ES-I3 (cell line): ENCODE data around the gene CHST11.
"Not testable (repeated sequence)": the region's sequence is repeated elsewhere in the genome, so short reads cannot be mapped to it uniquely, and the experiment has no call there.

ENCODE experiments used
- H3K36me3 ChIP-seq: 2 replicates; pipeline ENCODE4 v1.6.1; 2013; ENCODE audit warnings: mild to moderate bottlenecking, low read length, control low read depth, moderate library complexity; ENCODE audit not compliant: insufficient read depth
- H3K4me1 ChIP-seq: 2 replicates; pipeline ENCODE4 v1.6.1; 2013; ENCODE audit warnings: mild to moderate bottlenecking, control low read depth, low read length; ENCODE audit not compliant: insufficient read depth
- H3K9ac ChIP-seq: 2 replicates; pipeline ENCODE4 v1.6.1; 2013; ENCODE audit warnings: low read depth, mild to moderate bottlenecking, low read length, moderate library complexity
- H3K9me3 ChIP-seq: 2 replicates; pipeline ENCODE4 v1.6.1; 2013; ENCODE audit warnings: mild to moderate bottlenecking, low read length, moderate library complexity; ENCODE audit not compliant: control insufficient read depth, insufficient read depth

CHST11 gene

DNA sequence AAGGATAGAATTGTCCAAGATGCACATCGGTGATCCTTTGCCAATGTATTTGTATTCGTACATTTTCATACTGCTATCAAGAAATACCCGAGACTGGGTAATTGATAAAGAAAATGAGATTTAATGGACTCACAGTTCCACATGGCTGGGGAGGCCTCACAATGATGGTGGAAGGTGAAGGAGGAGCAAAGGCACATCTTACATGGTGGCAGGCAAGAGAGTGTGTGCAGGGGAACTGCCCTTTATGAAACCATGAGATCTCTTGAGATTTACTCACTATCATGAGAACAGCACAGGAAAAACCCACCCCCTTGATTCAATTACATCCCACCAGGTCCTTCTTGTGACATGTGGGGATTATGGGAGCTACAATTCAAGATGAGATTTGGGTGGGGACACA is 107.9 kb downstream of the CHST11 start:
- not testable (repeated sequence) for H3K9ac ChIP-seq, H3K36me3 ChIP-seq

DNA sequence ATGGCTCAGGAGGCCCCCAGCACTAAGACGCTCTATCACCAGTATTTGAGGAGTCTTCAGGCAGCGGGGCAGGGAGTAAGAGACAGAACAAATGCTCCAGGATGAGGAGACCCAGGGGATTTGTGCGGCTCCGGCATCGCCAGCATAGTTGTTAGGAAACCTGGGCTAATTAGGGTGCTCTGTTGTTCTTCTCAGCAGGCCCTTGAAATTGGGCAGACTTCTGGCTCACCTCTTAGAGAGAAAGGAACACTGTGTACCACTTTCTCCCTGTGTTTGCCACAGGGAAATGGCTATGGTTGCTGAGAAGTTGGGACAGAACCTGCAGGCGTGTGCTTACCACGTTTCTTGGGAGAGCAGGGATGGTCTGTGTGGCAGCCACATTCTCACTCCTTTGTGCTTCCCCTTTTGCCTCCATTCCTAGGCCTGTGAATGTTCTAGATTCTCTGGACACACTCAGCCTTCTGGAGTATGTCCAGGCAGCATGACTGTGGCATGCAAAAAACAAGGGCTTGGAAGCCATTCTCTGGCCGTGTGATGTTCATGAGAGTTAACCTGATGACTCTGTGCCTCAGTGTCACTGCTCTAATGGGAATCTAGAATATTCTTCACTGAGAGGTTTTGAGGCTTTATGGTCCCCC is 109.0 kb downstream of the CHST11 start:
- H3K9me3 ChIP-seq: no peaks in the 10 kb centered on the region
- H3K36me3 ChIP-seq: no peaks in the 10 kb centered on the region; the same call in 1 of the 2 replicates
- no peak overlapping the region for H3K9ac ChIP-seq
- no peaks in the 10 kb centered on the region for H3K4me1 ChIP-seq

More for the DNA sequence above, 107.9 kb downstream of the CHST11 start:
- H3K4me1 ChIP-seq, H3K9me3 ChIP-seq: not testable (repeated sequence)

DNA sequence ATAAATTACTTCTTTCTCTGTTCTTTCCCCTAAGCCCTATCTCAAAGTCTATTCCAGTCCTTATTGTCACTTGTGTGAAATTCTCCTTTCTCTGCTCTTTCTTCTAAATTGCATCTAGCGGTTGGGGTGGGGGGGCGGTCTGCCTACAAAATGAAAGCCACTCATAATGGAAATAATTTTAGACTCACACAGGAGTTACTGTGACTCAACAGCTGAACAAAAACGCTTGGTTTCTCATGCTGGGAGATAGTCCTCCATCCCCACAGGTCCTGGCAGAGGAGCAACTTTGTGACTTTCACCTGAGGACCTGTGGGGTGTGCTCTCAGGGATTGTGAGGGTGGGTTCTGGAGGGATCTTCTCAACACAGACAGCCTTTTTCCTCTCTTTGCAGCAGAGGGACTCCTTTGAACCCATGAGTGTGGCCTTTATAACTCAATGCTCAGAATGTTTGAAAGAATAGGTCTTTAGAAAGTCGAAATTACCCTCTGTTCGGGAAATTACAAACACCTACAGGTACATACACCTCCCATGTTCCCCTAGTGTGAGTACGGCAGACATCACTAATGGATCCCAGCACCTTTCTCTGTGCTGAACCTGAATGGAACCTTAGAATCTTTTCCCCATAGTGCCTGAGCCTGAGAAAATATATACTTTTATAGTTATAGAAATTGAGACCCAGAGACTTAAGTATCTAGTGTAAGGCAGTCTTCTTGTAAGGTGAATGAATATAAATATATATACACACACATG is 109.7 kb downstream of the CHST11 start:
- Histone ChIP-seq H3K9me3 (no peaks in the 10 kb centered on the region), H3K4me1 (no peaks in the 10 kb centered on the region), H3K36me3 (no peaks in the 10 kb centered on the region; the same call in 1 of the 2 replicates), H3K9ac (no peak overlapping the region)

DNA sequence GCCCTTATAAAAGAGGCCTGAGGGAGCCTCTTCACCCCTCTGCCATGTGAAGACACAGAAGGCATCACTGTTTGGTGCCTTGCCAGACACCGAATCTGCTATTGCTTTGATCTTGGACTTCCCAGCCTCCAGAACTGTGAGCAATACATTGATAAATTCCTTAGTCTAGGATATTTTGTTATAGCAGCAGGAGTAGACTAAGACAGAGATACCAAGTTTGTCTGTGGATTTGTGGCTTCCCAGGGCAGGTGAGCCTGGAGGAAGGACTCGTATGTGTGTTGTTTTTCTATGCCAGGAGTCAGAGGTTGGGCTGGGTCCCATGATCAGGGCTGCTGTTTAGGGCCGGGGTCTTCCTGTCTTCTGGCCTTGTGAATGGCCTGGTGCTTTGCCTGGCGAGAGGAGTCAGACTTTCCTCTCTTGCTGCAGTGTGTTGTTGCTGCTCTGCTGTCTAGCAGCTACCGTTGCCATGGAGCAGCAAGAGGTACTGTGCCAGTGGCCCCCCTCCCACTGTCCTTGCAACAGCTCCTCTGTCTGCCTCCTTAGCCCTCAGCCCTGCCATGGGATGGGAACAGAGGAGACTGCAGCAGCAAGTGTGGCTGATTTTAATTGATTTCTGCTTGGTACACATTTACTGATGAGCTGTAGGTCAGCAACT is 111.2 kb downstream of the CHST11 start:
- Histone ChIP-seq H3K9me3 (no peaks in the 10 kb centered on the region), H3K36me3 (no peaks in the 10 kb centered on the region; the same call in 1 of the 2 replicates), H3K9ac (no peak overlapping the region), H3K4me1 (no peaks in the 10 kb centered on the region)

DNA sequence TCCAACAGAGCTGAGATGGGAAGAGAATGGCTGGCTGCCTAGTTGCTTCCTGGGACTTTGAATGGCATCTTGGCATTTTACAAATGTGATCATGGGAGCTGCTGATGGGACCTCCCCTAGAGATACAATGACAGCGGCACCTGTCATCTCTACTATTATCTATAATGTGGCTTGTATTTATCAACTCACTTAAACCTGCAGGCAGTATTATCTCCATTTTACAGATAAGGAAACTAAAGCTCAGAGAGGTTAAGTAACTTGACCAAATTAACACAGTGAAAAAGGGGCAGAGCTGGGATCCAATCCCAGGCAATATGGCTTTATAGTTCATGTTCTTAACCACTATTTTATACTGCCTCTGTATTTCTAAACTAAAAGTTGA is 111.7 kb downstream of the CHST11 start:
- no peaks in the 10 kb centered on the region for H3K4me1 ChIP-seq
- no peak overlapping the region for H3K9ac ChIP-seq
- no peaks in the 10 kb centered on the region; the same call in 1 of the 2 replicates for H3K36me3 ChIP-seq
- no peaks in the 10 kb centered on the region for H3K9me3 ChIP-seq

DNA sequence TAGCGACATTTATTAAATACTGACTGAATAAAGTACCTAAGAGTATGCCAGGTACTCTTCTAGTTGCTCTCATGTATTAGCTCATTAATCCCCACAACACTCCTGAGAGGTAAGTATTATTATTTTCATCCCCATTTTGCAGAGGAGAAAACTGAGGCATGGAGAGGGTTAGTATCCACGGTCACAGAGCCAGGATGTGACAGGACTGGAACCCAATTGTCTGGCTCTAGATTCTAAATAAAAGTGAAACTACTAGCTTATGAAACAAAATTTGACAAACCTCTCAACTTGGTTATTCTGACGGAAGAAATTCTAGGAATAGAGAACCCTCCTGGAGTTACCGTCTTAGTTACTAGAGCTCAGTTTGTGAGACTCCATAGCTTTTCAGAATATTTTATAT is 112.2 kb downstream of the CHST11 start:
- H3K9ac ChIP-seq: no peak overlapping the region
- H3K36me3 ChIP-seq: no peaks in the 10 kb centered on the region; the same call in 1 of the 2 replicates
- no peaks in the 10 kb centered on the region for H3K4me1 ChIP-seq
- no peaks in the 10 kb centered on the region for H3K9me3 ChIP-seq

DNA sequence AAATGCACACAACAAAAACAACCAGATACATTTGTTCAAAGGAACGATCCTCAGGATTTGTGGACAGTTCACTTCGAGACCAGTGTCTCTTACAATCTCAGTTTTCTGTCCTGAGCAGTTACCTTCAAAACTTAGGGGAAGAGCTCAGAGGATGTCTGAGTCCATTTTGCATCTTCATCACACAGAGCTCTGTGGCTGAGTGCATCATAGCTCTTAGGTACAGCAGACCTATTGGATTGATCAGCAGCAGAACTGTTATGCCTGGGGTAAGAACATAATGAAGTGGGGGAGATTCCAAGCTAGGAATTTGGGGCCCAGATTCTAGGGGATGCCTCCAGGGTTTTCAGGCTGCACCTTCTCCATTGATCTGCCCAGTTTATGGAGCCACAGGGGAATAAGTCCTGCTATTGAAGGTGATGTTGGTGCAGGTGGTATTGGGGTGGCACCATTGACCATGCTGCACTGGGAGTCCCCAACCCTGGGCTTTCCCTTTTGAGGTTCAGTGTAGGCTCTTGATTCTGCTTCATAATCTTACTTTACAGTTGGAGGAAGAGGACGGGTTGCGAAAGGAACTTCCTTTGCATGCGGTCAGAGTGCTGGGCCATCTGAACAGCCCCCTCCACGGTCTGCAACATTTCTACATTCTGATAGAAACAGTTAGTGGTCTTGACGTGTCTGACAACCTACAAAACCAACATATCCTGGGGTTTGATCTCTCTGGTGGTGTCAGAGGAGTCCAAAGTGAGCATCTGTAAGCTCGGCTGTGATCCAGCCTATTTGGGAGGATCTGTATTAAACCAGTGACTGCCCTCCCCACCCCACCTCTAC is 112.8 kb downstream of the CHST11 start:
- H3K9me3 ChIP-seq: no peaks in the 10 kb centered on the region
- H3K9ac ChIP-seq: no peak overlapping the region
- H3K36me3 ChIP-seq: no peaks in the 10 kb centered on the region; the same call in 1 of the 2 replicates
- no peaks in the 10 kb centered on the region for H3K4me1 ChIP-seq

DNA sequence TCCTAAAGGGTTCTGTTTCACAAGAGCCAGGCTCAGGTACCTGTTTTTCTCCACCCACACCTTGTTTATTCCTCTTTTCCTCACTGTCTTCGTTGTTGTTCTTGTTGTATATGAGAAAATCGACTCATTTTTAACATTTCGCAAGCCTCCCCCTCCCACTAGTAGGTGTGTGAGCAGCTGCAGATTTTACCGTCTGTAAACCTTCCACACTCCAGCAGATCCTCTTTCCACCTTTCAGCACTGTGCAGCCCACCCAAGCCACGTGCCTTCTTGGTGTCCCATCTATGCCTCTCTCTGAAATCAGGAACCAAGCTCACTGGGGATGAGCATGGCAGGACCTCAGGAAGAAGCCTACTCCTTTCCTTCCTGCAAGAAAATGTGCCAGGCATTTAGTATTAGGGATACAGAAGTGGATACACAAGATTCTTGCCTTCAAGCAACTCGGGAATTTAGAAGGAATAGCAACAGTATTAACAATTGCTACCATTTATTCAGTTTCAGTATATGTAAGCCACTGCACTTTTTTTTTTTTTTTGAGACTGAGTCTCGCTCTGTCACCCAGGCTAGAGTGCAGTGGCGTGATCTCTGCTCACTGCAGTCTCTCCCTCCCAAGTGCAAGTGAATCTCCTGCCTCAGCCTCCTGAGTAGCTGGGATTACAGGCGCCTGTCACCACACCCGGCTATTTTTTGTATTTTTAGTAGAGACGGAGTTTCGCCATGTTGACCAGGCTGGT is 113.6 kb downstream of the CHST11 start:
- H3K36me3 ChIP-seq: no peaks in the 10 kb centered on the region
- no peak overlapping the region for H3K9ac ChIP-seq
- no peaks in the 10 kb centered on the region for H3K4me1 ChIP-seq
- no peaks in the 10 kb centered on the region for H3K9me3 ChIP-seq

DNA sequence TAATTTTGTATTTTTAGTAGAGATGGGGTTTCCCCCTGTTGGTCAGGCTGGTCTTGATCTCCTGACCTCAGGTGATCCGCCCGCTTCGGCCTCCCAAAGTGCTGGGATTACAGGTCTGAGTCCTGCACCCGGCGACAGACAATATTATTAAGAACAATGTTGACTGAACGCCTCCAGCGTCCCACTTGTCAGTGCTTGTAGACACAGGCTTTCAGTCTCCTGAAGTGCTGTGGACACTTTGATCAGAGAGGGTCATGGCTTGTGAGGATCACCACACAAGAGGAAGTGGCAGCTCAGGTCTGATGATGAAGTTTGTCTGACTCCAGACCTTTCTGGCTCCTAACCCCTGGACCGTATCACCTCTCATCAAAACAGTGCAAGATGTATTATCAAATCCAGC is 114.6 kb downstream of the CHST11 start:
- Histone ChIP-seq H3K4me1 (no peaks in the 10 kb centered on the region), H3K36me3 (no peaks in the 10 kb centered on the region), H3K9ac (no peak overlapping the region), H3K9me3 (no peaks in the 10 kb centered on the region)

DNA sequence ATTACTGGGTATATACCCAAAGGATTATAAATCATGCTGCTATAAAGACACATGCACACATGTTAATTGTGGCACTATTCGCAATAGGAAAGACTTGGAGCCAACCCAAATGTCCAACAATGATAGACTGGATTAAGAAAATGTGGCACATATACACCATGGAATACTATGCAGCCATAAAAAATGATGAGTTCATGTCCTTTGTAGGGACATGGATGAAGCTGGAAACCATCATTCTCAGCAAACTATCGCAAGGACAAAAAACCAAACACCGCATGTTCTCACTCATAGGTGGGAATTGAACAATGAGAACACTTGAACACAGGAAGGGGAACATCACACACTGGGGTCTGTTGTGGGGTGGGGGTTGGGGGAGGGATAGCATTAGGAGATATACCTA is 117.6 kb downstream of the CHST11 start:
- H3K9ac ChIP-seq, H3K9me3 ChIP-seq, H3K36me3 ChIP-seq: not testable (repeated sequence)
- H3K4me1 ChIP-seq: peaks cover 13% of the 10 kb centered on the region

DNA sequence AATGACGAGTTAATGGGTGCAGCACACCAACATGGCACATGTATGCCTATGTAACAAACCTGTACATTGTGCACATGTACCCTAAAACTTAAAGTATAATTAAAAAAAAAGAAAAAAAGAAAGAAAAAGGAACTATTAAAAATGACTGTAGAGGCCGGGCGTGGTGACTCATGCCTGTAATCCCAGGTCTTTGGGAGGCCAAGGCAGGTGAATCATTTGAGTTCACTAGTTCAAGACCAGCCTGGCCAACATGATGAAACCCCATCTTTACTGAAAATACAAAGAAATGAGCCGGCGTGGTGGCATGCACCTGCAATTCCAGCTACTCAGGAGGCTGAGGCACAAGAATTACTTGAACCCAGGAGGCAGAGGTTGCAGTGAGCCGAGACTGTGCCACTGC is 118.0 kb downstream of the CHST11 start:
- not testable (repeated sequence) for H3K9ac ChIP-seq, H3K9me3 ChIP-seq, H3K36me3 ChIP-seq
- peaks cover 14% of the 10 kb centered on the region for H3K4me1 ChIP-seq

DNA sequence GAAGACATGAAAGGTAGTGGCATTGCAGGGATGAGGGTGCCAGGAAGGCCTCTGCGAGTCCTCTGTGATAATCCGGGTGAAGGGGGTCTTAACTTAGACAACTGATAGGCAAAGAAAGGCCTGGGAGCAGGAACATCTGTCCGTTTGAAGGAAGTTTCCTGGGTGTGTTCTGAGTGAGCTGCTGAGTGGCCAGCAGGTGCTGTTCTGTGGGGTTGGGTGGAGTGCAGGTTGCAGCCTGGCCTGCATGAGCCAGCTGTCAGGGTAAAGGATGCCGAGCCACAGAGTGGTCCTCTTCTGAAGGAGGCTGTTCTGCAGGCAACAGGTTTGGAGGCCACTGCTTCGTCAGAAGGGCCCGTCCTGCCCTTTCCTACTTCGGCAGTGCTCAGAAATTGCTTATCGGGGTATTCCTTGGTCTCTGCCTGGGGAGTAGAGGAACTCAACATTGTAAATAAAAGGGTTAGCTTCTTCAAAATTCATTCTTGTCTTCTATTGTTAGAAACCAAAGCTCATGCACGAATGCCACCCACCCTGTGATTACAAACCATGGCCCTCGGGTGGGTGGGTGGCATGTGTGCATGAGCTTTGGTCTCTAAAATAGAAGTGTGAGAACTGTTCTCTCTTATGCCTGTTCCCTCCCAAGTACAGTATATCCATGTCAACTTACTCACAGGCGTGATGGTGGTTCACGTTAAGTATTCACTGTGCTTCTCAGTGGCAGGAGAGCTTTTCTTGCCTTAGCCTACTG is 118.9 kb downstream of the CHST11 start:
- Histone ChIP-seq H3K36me3 (no peaks in the 10 kb centered on the region), H3K9me3 (no peaks in the 10 kb centered on the region), H3K4me1 (peaks cover 14% of the 10 kb centered on the region), H3K9ac (no peak overlapping the region)

DNA sequence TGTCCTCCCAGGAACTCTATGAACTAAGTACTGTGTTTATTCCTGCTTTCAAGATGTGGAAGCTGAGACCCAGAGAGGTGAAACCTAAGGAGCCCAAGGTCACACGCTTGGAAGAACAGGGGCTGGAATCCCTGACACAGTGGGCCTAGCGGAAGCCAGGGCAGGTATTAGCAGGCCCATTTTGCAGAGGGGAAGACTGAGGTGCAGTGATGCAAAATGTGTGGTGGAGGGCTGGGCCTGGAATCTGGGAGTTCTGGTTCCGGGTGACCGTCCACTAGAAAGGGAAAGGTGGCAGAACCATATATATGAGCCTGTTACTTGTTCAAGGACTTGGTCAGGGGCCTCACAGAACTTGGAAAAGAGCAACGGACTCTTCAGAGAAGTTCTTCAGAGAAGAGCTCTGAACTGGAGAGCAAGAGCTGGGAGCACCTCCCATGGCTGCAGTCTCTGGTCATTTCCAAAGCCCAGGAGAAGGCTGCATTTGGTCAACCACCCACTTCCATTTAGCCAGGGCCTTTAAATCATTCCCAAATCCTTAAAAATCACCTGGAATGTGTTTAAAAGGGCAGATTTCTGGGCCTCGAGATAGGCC is 119.5 kb downstream of the CHST11 start:
- no peaks in the 10 kb centered on the region for H3K9me3 ChIP-seq
- no peaks in the 10 kb centered on the region for H3K36me3 ChIP-seq
- no peak overlapping the region for H3K9ac ChIP-seq
- H3K4me1 ChIP-seq: peaks cover 14% of the 10 kb centered on the region
